IMR-90 (cell line): ENCODE results near the gene DHRS7C.

Experiments
- BHLHE40 ChIP-seq: fragments of 150-350 bp; IDR thresholded peaks from 2 replicates; pipeline ENCODE4 v1.6.1; 2016; ENCODE audit warnings: mild to moderate bottlenecking, low read depth, low read length
- CEBPB ChIP-seq: IDR thresholded peaks from 2 replicates; pipeline ENCODE4 v1.6.1; 2012; ENCODE audit warnings: low read depth, low read length, improper control_type of control experiment
- CHD1 ChIP-seq: IDR thresholded peaks from 2 replicates; pipeline ENCODE4 v1.6.1; 2012; ENCODE audit warnings: low read depth, low read length, improper control_type of control experiment
- CTCF ChIP-seq: conservative IDR thresholded peaks from 2 replicates; pipeline ENCODE4 v1.5.1; 2012; ENCODE audit warnings: mild to moderate bottlenecking, low read depth, low read length, improper control_type of control experiment
- MXI1 ChIP-seq: IDR thresholded peaks from 2 replicates; pipeline ENCODE4 v1.6.1; 2012; ENCODE audit warnings: low read depth, mild to moderate bottlenecking, low read length, moderate library complexity, borderline replicate concordance
- NFE2L2 ChIP-seq: fragments of 150-350 bp; IDR thresholded peaks from 2 replicates; pipeline ENCODE4 v1.6.1; 2016; ENCODE audit warnings: low read depth, mild to moderate bottlenecking, low read length
- POLR2A ChIP-seq: IDR thresholded peaks from 2 replicates; pipeline ENCODE4 v1.6.1; 2012; ENCODE audit warnings: mild to moderate bottlenecking, low read depth, low read length
- RCOR1 ChIP-seq: IDR thresholded peaks from 2 replicates; pipeline ENCODE4 v1.6.1; 2012; ENCODE audit warnings: mild to moderate bottlenecking, low read length, improper control_type of control experiment; ENCODE audit not compliant: insufficient replicate concordance
- USF2 ChIP-seq: fragments of 150-350 bp; IDR thresholded peaks from 2 replicates; pipeline ENCODE4 v1.6.1; 2017; ENCODE audit warnings: mild to moderate bottlenecking, antibody characterized with exemption, low read length, low read depth
- TF ChIP-seq, protein P1 (sequence below): fragments of 150-350 bp; IDR thresholded peaks from 2 replicates; pipeline ENCODE4 v1.6.1; 2016; ENCODE audit warnings: low read depth, mild to moderate bottlenecking, low read length, moderate library complexity, borderline replicate concordance

DNA sequence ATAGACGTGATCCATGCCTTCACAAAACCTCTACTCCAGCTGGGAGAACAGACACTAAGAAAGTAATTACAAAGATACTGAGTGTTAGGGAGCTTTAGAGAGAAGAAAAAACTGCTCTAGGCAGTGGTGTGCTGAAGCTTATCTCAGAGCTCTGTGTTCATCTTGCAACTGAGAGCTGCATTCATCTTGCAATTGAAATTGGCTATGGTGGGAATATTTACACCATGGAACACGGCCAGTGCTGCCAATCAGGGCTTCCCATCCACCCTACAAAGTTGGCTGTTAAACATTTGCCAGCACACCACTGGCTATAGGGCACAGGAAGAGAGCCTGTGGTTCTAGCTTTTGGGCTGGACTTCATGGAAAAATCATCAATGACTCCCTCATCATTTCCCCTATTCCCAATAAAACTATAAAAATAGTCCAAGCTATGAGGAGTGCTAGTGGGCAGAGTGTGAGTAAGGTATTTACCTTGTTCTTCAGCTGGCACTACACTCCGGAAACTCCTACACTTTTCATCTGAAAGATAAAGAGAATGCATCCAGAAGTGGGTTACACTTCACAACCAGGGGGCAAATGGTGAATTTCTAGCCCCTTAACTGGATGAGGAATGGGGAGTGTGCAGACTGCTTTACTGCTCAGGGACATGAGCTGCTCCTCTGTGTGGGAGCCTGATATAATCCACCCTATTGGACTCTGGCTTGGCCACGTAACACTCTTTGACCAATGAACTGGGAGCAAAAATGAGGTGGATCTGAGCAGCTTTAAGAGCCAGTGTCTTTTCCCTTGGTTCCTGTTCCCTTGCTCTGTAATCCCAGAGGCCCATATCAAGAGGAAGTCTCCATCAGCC is 18.9 kb upstream of the DHRS7C start:
- no peak for TF ChIP-seq POLR2A
- no peak for TF ChIP-seq CTCF
- no peak for TF ChIP-seq USF2
- TF ChIP-seq MXI1, result no peak
- TF ChIP-seq, protein P1, sequence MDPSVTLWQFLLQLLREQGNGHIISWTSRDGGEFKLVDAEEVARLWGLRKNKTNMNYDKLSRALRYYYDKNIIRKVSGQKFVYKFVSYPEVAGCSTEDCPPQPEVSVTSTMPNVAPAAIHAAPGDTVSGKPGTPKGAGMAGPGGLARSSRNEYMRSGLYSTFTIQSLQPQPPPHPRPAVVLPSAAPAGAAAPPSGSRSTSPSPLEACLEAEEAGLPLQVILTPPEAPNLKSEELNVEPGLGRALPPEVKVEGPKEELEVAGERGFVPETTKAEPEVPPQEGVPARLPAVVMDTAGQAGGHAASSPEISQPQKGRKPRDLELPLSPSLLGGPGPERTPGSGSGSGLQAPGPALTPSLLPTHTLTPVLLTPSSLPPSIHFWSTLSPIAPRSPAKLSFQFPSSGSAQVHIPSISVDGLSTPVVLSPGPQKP, result no peak
- TF ChIP-seq CEBPB, result no peak
- no peak for TF ChIP-seq BHLHE40
- no peak for TF ChIP-seq NFE2L2
- TF ChIP-seq CHD1, result no peak
- no peak for TF ChIP-seq RCOR1
